Loucy (cell line): ENCODE data around the gene SSTR1.

Experiments
- CTCF ChIP-seq: fragments of 200-600 bp; sonication (generic); conservative IDR thresholded peaks from 2 replicates; pipeline ENCODE4 v1.5.1; 2014; ENCODE audit warnings: mild to moderate bottlenecking, antibody characterized with exemption, low read length
- EZH2phosphoT487 ChIP-seq: fragments of 200-600 bp; IDR thresholded peaks from 2 replicates; pipeline ENCODE4 v1.6.1; 2018; ENCODE audit warnings: antibody characterized with exemption, mild to moderate bottlenecking, moderate library complexity, borderline replicate concordance

GRCh38 chr14:38255408-38255672, 47.6 kb downstream of the SSTR1 start:
- no peak for TF ChIP-seq CTCF
- no peak for TF ChIP-seq EZH2phosphoT487
